Liver (tissue), 9 donors: Measurements from ENCODE around the gene SRPX2. TPM values are rescaled to one million over a fixed set of nuclear protein-coding genes. Genes with fewer than 3 reads are reported as not detected.

ENCODE experiments used
- DNase-seq: peaks from one replicate; pipeline ENCODE4 v3.0.0-alpha.2; 2017; ENCODE audit warnings: low spot score
- H3K27ac ChIP-seq, 2 donors: one replicate each; pipeline ENCODE4 v1.7.0; 2013; ENCODE audit warnings: inconsistent platforms in 2 of 2, low read length in 2 of 2, control low read depth in 1 of 2, low read depth in 1 of 2, mild to moderate bottlenecking in 1 of 2
- H3K27me3 ChIP-seq, 4 donors: one replicate each; pipeline versions ENCODE4 v1.6.1 to v1.7.0; 2013; ENCODE audit warnings: low read length in 3 of 4, inconsistent platforms in 1 of 4, mild to moderate bottlenecking in 1 of 4, moderate library complexity in 1 of 4; ENCODE audit not compliant: control insufficient read depth in 4 of 4, insufficient read depth in 4 of 4
- H3K36me3 ChIP-seq, 4 donors: one replicate each; pipeline versions ENCODE4 v1.6.1 to v1.7.0; 2013; ENCODE audit warnings: low read length in 3 of 4, mild to moderate bottlenecking in 3 of 4, low read depth in 1 of 4, moderate library complexity in 1 of 4; ENCODE audit not compliant: control insufficient read depth in 4 of 4, insufficient read depth in 3 of 4
- H3K4me1 ChIP-seq, 4 donors: one replicate each; pipeline versions ENCODE4 v1.6.1 to v1.7.0; 2013; ENCODE audit warnings: low read length in 3 of 4, mild to moderate bottlenecking in 3 of 4, moderate library complexity in 1 of 4; ENCODE audit not compliant: control insufficient read depth in 4 of 4, insufficient read depth in 4 of 4
- H3K4me3 ChIP-seq, 3 donors: one replicate each; pipeline versions ENCODE4 v1.6.1 to v1.7.0; 2013; ENCODE audit warnings: low read length in 3 of 3, control low read depth in 1 of 3, low read depth in 1 of 3, mild to moderate bottlenecking in 1 of 3
- H3K9ac ChIP-seq, 2 donors: one replicate each; pipeline ENCODE4 v1.7.0; 2013; ENCODE audit warnings: low read length in 2 of 2, mild to moderate bottlenecking in 2 of 2, moderate library complexity in 2 of 2, control low read depth in 1 of 2, low read depth in 1 of 2
- H3K9me3 ChIP-seq, 4 donors: one replicate each; pipeline versions ENCODE4 v1.6.1 to v1.7.0; 2013; ENCODE audit warnings: low read length in 3 of 4; ENCODE audit not compliant: control insufficient read depth in 4 of 4
- ATF3 ChIP-seq: IDR thresholded peaks from 2 replicates; pipeline ENCODE4 v1.6.1; 2016; ENCODE audit warnings: antibody characterized with exemption
- CTCF ChIP-seq: fragments of 150-350 bp; IDR thresholded peaks from 2 replicates; pipeline ENCODE4 v1.5.1; 2017; ENCODE audit warnings: improper control_type of control experiment, low read depth, low read length; ENCODE audit not compliant: missing input control
- EGR1 ChIP-seq, 2 donors: IDR thresholded peaks; 2 replicates each; pipeline ENCODE4 v1.6.1; 2016 to 2018; ENCODE audit warnings: antibody characterized with exemption in 2 of 2, low read depth in 2 of 2
- FOXA1 ChIP-seq: IDR thresholded peaks from 2 replicates; pipeline ENCODE4 v1.6.1; 2016; ENCODE audit warnings: antibody characterized with exemption
- FOXA2 ChIP-seq: IDR thresholded peaks from 2 replicates; pipeline ENCODE4 v1.6.1; 2016; ENCODE audit warnings: antibody characterized with exemption
- HNF4A ChIP-seq, 2 donors: conservative IDR thresholded peaks; 2 replicates each; pipeline ENCODE4 v1.6.1; 2016; ENCODE audit warnings: antibody characterized with exemption in 2 of 2, mild to moderate bottlenecking in 2 of 2
- HNF4G ChIP-seq: IDR thresholded peaks from 2 replicates; pipeline ENCODE4 v1.6.1; 2016; ENCODE audit warnings: antibody characterized with exemption
- JUND ChIP-seq, 2 donors: IDR thresholded peaks; 2 replicates each; pipeline ENCODE4 v1.6.1; 2016; ENCODE audit warnings: antibody characterized with exemption in 2 of 2
- MAX ChIP-seq: IDR thresholded peaks from 2 replicates; pipeline ENCODE4 v1.6.1; 2016; ENCODE audit warnings: antibody characterized with exemption
- NR2F2 ChIP-seq: IDR thresholded peaks from 2 replicates; pipeline ENCODE4 v1.6.1; 2016; ENCODE audit warnings: antibody characterized with exemption
- RAD21 ChIP-seq, 2 donors: IDR thresholded peaks; 2 replicates each; pipeline ENCODE4 v1.6.1; 2016; ENCODE audit warnings: antibody characterized with exemption in 2 of 2, mild to moderate bottlenecking in 2 of 2
- REST ChIP-seq: IDR thresholded peaks from 2 replicates; pipeline ENCODE4 v1.6.1; 2016; ENCODE audit warnings: antibody characterized with exemption, mild to moderate bottlenecking
- RXRA ChIP-seq, 2 donors: IDR thresholded peaks; 2 replicates each; pipeline ENCODE4 v1.6.1; 2017 to 2018; ENCODE audit warnings: antibody characterized with exemption in 2 of 2, mild to moderate bottlenecking in 1 of 2
- SP1 ChIP-seq: IDR thresholded peaks from 2 replicates; pipeline ENCODE4 v1.6.1; 2018; ENCODE audit warnings: antibody characterized with exemption, mild to moderate bottlenecking
- TAF1 ChIP-seq: conservative IDR thresholded peaks from 2 replicates; pipeline ENCODE4 v1.6.1; 2016; ENCODE audit warnings: antibody characterized with exemption, mild to moderate bottlenecking
- YY1 ChIP-seq: IDR thresholded peaks from 2 replicates; pipeline ENCODE4 v1.6.1; 2016; ENCODE audit warnings: antibody characterized with exemption, mild to moderate bottlenecking
- ZBTB33 ChIP-seq: IDR thresholded peaks from 2 replicates; pipeline ENCODE4 v1.6.1; 2016; ENCODE audit warnings: antibody characterized with exemption
- whole genome bisulfite sequencing: extraction: QIAGEN DNeasy Blood & Tissue Kit; methylation state at CpG from one replicate; pipeline ENCODE4 v1.1.7; 2013; 5-methylcytosine and 5-hydroxymethylcytosine counted together
- polyA plus RNA-seq, 2 donors: library from polyadenylated mRNA; stranded (reverse) in 1 of 2; unstranded in 1 of 2; fragments of 200-250 nt in 1 of 2; fragments of >200 nt in 1 of 2; fragmentation: Nextera tagmentation in 1 of 2; extraction: Ambion mirVana in 1 of 2; gene quantifications; one replicate each; pipeline versions ENCODE4 v1.2.1 to v1.2.3, GENCODE V29; 2013 to 2015
- total RNA-seq, 2 donors: library from RNA; depleted of rRNA; stranded (reverse); fragments of >200 nt; gene quantifications; one replicate each; pipeline ENCODE4 v1.2.3, GENCODE V29; 2014
- donor health status: healthy.
- donor health status: healthy.
- donor health status: healthy.
- donor health status: healthy.
- donor health status: healthy.

SRPX2 gene
- 1 to 10 TPM in 1 of 2 donors, under 1 TPM in 1; 0.47 to 7.8 TPM for total RNA-seq
- polyA plus RNA-seq: 1 to 10 TPM; 2.7 to 6.8 TPM

GRCh38 chrX:100643956-100644860 lies at the start of gene SRPX2:
Gene SRPX2, plus strand, starts transcription at chrX:100644199. Its CDS starts 2,124 bp downstream, at chrX:100646323.
- H3K9me3 ChIP-seq: no peaks in the 10 kb centered on the region
- peaks cover 4 to 24% (median 20%) of the 10 kb centered on the region in 4 donors for H3K4me1 ChIP-seq
- H3K27ac ChIP-seq: peak within 1 kb of the TSS in 1 of 2 donors; percentile 31
- peak in 1 of 2 donors; percentile 28 for TF ChIP-seq JUND (IDR thresholded peaks at IDR 0.05)
- no peak for TF ChIP-seq RAD21 (IDR thresholded peaks at IDR 0.05)
- no peak for TF ChIP-seq EGR1 (IDR thresholded peaks at IDR 0.05; ENCODE audit: low read depth in 2 of 2)
- H3K4me3 ChIP-seq: no peak within 1 kb of the TSS
- no peaks in the 10 kb centered on the region for H3K36me3 ChIP-seq
- no peak within 1 kb of the TSS for H3K9ac ChIP-seq
- WGBS: 77% methylated on average over 11 of the region's 11 CpGs
- DNase-seq: no peak
- peaks cover 0 to 7% (median 0%) of the 10 kb centered on the region in 4 donors for H3K27me3 ChIP-seq

- TF ChIP-seq MAX: no peak
- TF ChIP-seq CTCF: no peak
- no peak for TF ChIP-seq TAF1
- no peak for TF ChIP-seq HNF4A (conservative IDR thresholded peaks at IDR 0.05)
- TF ChIP-seq RXRA (IDR thresholded peaks at IDR 0.05): no peak
- TF ChIP-seq ATF3: no peak
- TF ChIP-seq HNF4G: no peak
- no peak for TF ChIP-seq ZBTB33
- TF ChIP-seq NR2F2: no peak
- no peak for TF ChIP-seq REST
- no peak for TF ChIP-seq JUND (IDR thresholded peaks at IDR 0.05)
- no peak for TF ChIP-seq SP1
- TF ChIP-seq FOXA1: no peak
- TF ChIP-seq FOXA2: no peak
- no peak for TF ChIP-seq RAD21 (IDR thresholded peaks at IDR 0.05)
- TF ChIP-seq YY1: no peak
- TF ChIP-seq EGR1 (IDR thresholded peaks at IDR 0.05; ENCODE audit: low read depth in 2 of 2): no peak
- Histone ChIP-seq H3K4me1 (no peaks in the 10 kb centered on the region), H3K27ac (no peak overlapping the region), H3K4me3 (no peak overlapping the region), H3K9me3 (no peaks in the 10 kb centered on the region), H3K36me3 (no peaks in the 10 kb centered on the region), H3K27me3 (no peaks in the 10 kb centered on the region), H3K9ac (no peak overlapping the region)
- 89% methylated on average over 2 of the region's 2 CpGs for WGBS
- DNase-seq: no peak
These were observed 47.4 kb upstream of the SRPX2 start for GRCh38 chrX:100596601-100597000.
